ENCODE data around the gene MRPL43.
"Not testable (repeated sequence)": the region's sequence is repeated elsewhere in the genome, so short reads cannot be mapped to it uniquely, and the experiment has no call there.

MRPL43 gene

GRCh38 chr10:100983868-100984671, 3.2 kb downstream of the MRPL43 start:
- no peak for DNase-seq (ENCODE audit: low read depth in 2 of 2)

- DNase-seq (ENCODE audit: low read depth in 2 of 2) = no peak
Measured at GRCh38 chr10:100982916-100983830, 4.1 kb downstream of the MRPL43 start.

- DNase-seq (ENCODE audit: low read depth in 2 of 2) = no peak
Measured at GRCh38 chr10:100981178-100981772, 6.0 kb downstream of the MRPL43 start.

- no peak for DNase-seq (ENCODE audit: low read depth in 2 of 2)
Measured at GRCh38 chr10:100980711-100981110, 6.6 kb downstream of the MRPL43 start.

GRCh38 chr10:100980311-100980710, 7.0 kb downstream of the MRPL43 start:
- no peak for DNase-seq (ENCODE audit: low read depth in 2 of 2)

DNA sequence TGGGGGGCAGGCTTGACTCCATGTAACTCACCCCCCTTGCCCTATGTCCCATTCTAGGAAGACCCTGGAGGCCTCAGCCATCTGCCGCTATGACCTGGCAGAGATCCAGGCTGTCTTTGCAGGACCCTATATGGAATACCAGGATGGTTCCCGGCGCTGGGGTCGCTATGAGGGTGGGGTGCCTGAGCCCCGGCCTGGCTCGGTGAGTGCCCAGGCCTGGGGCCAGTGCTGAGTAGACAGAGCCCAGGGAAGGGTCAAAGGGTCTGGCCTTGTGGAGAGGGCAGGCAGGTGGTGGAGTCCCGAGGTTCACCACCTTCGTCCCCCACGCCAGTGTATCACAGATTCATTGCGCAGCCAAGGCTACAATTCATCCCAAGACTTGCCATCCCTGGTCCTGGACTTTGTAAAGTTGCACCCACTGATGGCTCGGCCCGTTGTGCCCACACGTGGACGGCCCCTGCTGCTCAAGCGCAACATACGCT, 7.5 kb downstream of the MRPL43 start:
- DNase-seq (ENCODE audit: low read depth in 2 of 2) = no peak

DNA sequence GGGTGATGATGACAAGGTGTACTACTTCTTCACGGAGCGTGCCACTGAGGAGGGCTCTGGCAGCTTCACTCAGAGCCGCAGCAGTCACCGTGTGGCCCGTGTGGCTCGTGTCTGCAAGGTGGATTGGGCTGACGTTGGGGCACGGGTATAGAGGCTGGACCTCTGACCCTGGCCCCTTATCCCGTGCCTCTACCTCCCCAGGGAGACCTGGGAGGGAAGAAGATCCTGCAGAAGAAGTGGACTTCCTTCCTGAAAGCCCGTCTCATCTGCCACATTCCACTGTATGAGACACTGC, 8.4 kb downstream of the MRPL43 start:
- no peak for DNase-seq (ENCODE audit: low read depth in 2 of 2)

GRCh38 chr10:100978121-100978900, 9.0 kb downstream of the MRPL43 start:
- DNase-seq (ENCODE audit: low read depth in 2 of 2) = no peak

DNA sequence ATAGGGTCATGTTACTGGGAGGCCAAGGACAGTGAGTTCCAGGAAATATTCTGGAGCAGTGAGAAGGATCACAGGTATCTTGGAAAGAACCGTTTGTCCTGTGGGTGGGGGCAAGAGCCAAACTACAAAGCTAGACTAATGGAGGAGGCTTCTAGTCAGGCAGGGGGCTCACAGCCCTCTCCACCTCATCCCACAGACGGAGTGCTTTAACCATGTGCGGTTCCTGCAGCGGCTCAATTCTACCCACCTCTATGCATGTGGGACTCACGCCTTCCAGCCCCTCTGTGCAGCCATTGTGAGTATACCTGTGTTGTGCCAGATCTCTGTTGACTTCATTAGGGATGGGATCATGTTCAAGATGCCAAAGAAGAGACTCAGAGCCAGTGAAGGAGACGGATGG, 9.9 kb downstream of the MRPL43 start:
- DNase-seq (ENCODE audit: low read depth in 2 of 2) = no peak

GRCh38 chr10:100976906-100977305, 10.4 kb downstream of the MRPL43 start:
- no peak for DNase-seq (ENCODE audit: low read depth in 2 of 2)

- not testable (repeated sequence) for DNase-seq (ENCODE audit: low read depth in 2 of 2)
Measured at GRCh38 chr10:100975397-100975796, 11.9 kb downstream of the MRPL43 start.

GRCh38 chr10:100972904-100973535, 14.3 kb downstream of the MRPL43 start:
- DNase-seq (ENCODE audit: low read depth in 2 of 2) = no peak

- DNase-seq (ENCODE audit: low read depth in 2 of 2) = no peak
Measured at GRCh38 chr10:100972115-100972903, 15.0 kb downstream of the MRPL43 start.

GRCh38 chr10:100970914-100971811, 16.1 kb downstream of the MRPL43 start:
- no peak for DNase-seq (ENCODE audit: low read depth in 2 of 2)

GRCh38 chr10:100970076-100970913, 17.0 kb downstream of the MRPL43 start:
- DNase-seq (ENCODE audit: low read depth in 2 of 2) = no peak

GRCh38 chr10:100969187-100970075, 17.9 kb downstream of the MRPL43 start, which contains the start of gene SEMA4G:
Gene SEMA4G (plus strand): TSS chr10:100969504. CDS start chr10:100972913, 3,409 bp downstream.
- peak in 1 of 2 donors; percentile 29 for DNase-seq (ENCODE audit: low read depth in 2 of 2)

GRCh38 chr10:100968863-100969186, 18.5 kb downstream of the MRPL43 start:
- DNase-seq (ENCODE audit: low read depth in 2 of 2) = no peak
